Measurements from ENCODE around the gene VOPP1. TPM values are rescaled to one million over a fixed set of nuclear protein-coding genes. Genes with fewer than 3 reads are reported as not detected.
A peak's percentile ranks its signal among the peaks of the same experiment; 100 is the strongest.

VOPP1 gene
- total and polyA plus RNA-seq, 2 of the 13 experiments (the other 11 are each of a cell fraction or from before 2014, with no cell fraction given) = 21.8 to 55.3 TPM

DNA sequence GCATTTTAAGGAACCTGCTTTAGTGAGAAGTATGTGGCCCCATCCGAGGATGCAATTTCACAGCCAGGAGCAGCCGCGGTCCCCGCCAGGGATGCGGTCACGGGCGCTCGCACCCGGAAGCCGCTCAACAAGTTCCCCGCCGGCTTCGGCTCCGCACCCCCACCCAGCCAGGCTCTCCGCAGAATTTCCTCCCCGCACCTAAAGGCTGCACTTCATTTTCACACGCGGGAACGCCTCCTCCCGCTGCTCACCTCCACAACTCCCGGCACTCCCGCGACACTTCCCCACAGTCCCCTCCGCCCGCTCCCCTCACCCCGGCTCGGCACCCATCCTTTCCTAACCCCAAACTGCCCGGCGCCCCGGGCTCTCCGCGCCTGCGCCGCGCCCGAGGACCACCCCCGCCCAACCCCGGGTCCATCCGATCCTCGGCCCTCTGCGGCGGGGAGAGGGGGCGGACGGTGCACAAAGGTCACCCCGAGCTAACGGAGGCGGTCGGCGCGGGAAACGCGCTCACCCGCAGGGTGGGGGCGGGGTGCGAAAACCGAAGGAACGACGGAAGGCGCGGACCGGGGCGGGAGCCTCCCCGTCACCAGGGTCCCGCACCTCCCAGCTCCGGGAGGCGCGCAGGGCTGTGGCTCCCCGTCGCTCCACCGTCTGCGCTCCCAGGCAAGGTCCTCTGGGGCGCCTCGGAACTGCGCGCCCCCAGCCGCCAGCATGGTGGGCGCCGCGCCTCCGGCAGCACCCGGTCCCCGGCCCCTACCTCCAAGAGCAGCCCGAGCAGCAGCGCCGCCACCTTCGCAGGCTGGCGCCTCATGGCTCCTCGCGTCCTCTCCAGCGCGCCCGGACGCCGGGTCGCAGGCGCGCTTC lies 558 bp downstream of the VOPP1 start (continued):
- TF ChIP-seq, protein P1, sequence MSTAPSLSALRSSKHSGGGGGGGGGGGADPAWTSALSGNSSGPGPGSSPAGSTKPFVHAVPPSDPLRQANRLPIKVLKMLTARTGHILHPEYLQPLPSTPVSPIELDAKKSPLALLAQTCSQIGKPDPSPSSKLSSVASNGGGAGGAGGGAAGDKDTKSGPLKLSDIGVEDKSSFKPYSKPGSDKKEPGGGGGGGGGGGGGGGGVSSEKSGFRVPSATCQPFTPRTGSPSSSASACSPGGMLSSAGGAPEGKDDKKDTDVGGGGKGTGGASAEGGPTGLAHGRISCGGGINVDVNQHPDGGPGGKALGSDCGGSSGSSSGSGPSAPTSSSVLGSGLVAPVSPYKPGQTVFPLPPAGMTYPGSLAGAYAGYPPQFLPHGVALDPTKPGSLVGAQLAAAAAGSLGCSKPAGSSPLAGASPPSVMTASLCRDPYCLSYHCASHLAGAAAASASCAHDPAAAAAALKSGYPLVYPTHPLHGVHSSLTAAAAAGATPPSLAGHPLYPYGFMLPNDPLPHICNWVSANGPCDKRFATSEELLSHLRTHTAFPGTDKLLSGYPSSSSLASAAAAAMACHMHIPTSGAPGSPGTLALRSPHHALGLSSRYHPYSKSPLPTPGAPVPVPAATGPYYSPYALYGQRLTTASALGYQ (CRISPR knock-in tag; IDR thresholded peaks at IDR 0.05) = no peak
- peak; percentile 47; the same call in 1 of the 2 replicates for TF ChIP-seq SRY (CRISPR knock-in tag; IDR thresholded peaks at IDR 0.05)
- TF ChIP-seq, protein P2, sequence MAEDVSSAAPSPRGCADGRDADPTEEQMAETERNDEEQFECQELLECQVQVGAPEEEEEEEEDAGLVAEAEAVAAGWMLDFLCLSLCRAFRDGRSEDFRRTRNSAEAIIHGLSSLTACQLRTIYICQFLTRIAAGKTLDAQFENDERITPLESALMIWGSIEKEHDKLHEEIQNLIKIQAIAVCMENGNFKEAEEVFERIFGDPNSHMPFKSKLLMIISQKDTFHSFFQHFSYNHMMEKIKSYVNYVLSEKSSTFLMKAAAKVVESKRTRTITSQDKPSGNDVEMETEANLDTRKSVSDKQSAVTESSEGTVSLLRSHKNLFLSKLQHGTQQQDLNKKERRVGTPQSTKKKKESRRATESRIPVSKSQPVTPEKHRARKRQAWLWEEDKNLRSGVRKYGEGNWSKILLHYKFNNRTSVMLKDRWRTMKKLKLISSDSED (CRISPR knock-in tag; IDR thresholded peaks at IDR 0.05) = no peak
- peak; percentile 38; the same call in 1 of the 2 replicates for TF ChIP-seq HDAC2 (CRISPR knock-in tag; IDR thresholded peaks at IDR 0.05)
- TF ChIP-seq, protein P3, sequence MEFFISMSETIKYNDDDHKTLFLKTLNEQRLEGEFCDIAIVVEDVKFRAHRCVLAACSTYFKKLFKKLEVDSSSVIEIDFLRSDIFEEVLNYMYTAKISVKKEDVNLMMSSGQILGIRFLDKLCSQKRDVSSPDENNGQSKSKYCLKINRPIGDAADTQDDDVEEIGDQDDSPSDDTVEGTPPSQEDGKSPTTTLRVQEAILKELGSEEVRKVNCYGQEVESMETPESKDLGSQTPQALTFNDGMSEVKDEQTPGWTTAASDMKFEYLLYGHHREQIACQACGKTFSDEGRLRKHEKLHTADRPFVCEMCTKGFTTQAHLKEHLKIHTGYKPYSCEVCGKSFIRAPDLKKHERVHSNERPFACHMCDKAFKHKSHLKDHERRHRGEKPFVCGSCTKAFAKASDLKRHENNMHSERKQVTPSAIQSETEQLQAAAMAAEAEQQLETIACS (CRISPR knock-in tag; IDR thresholded peaks at IDR 0.05) = peak; percentile 78
- TF ChIP-seq ZNF788 (CRISPR knock-in tag; IDR thresholded peaks at IDR 0.05; ENCODE audit: borderline replicate concordance) = peak; percentile 77; the same call in 1 of the 2 replicates
- peak; percentile 59; the same call in 1 of the 2 replicates for TF ChIP-seq MYC (CRISPR knock-in tag; IDR thresholded peaks at IDR 0.05; ENCODE audit: borderline replicate concordance)
- TF ChIP-seq, protein P4, sequence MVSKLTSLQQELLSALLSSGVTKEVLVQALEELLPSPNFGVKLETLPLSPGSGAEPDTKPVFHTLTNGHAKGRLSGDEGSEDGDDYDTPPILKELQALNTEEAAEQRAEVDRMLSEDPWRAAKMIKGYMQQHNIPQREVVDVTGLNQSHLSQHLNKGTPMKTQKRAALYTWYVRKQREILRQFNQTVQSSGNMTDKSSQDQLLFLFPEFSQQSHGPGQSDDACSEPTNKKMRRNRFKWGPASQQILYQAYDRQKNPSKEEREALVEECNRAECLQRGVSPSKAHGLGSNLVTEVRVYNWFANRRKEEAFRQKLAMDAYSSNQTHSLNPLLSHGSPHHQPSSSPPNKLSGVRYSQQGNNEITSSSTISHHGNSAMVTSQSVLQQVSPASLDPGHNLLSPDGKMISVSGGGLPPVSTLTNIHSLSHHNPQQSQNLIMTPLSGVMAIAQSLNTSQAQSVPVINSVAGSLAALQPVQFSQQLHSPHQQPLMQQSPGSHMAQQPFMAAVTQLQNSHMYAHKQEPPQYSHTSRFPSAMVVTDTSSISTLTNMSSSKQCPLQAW (CRISPR knock-in tag; IDR thresholded peaks at IDR 0.05) = 0 out of 2 replicates have a peak, but pooled peaks have one; percentile 43
- TF ChIP-seq ZNF510 (CRISPR knock-in tag; IDR thresholded peaks at IDR 0.05; ENCODE audit: low read depth) = peak; percentile 71; the same call in 1 of the 2 replicates
- TF ChIP-seq KAT7 (CRISPR knock-in tag; IDR thresholded peaks at IDR 0.05; ENCODE audit: borderline replicate concordance) = peak; percentile 63; the same call in 1 of the 2 replicates
- TF ChIP-seq, protein P5, sequence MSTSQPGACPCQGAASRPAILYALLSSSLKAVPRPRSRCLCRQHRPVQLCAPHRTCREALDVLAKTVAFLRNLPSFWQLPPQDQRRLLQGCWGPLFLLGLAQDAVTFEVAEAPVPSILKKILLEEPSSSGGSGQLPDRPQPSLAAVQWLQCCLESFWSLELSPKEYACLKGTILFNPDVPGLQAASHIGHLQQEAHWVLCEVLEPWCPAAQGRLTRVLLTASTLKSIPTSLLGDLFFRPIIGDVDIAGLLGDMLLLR (CRISPR knock-in tag; IDR thresholded peaks at IDR 0.05) = peak; percentile 80; the same call in 1 of the 2 replicates
- TF ChIP-seq ZNF124 (CRISPR knock-in tag; IDR thresholded peaks at IDR 0.05) = peak; percentile 20; the same call in 1 of the 2 replicates
- no peak for TF ChIP-seq HMG20B (CRISPR knock-in tag; conservative IDR thresholded peaks at IDR 0.05)
- no peak for TF ChIP-seq NKX3-1 (CRISPR knock-in tag; IDR thresholded peaks at IDR 0.05)
- TF ChIP-seq, protein P6, sequence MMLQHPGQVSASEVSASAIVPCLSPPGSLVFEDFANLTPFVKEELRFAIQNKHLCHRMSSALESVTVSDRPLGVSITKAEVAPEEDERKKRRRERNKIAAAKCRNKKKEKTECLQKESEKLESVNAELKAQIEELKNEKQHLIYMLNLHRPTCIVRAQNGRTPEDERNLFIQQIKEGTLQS (CRISPR knock-in tag; IDR thresholded peaks at IDR 0.05) = 0 out of 2 replicates have a peak, but pooled peaks have one; percentile 29
- TF ChIP-seq ZFP1 (CRISPR knock-in tag; IDR thresholded peaks at IDR 0.05) = no peak
- no peak for TF ChIP-seq ZNF292 (CRISPR knock-in tag; IDR thresholded peaks at IDR 0.05; ENCODE audit: borderline replicate concordance, low read depth)
- peak; percentile 94 for TF ChIP-seq ZNF274 (CRISPR knock-in tag; IDR thresholded peaks at IDR 0.05)
- 0 out of 2 replicates have a peak, but pooled peaks have one; percentile 21 for TF ChIP-seq SIN3A (IDR thresholded peaks at IDR 0.05; ENCODE audit: borderline replicate concordance, low read depth, low read length)
- peak; percentile 97 for TF ChIP-seq PPARG (CRISPR knock-in tag; conservative IDR thresholded peaks at IDR 0.05)
- peak; percentile 74 for TF ChIP-seq KDM5B (CRISPR knock-in tag; IDR thresholded peaks at IDR 0.05; ENCODE audit: borderline replicate concordance)
- TF ChIP-seq NCOA2 (CRISPR knock-in tag; IDR thresholded peaks at IDR 0.05) = no peak
- no peak for TF ChIP-seq GLI4 (CRISPR knock-in tag; IDR thresholded peaks at IDR 0.05; ENCODE audit: borderline replicate concordance)

Measured in HepG2 (cell line).